Natural killer cell treated with Interleukin-12 subunit alpha and Interleukin-12 subunit beta and Interleukin-15 and Interleukin-18, amount 100 ng/mL, for 72 hours (primary cell): ENCODE results near the gene FBL. TPM values are rescaled to one million over a fixed set of nuclear protein-coding genes. Genes with fewer than 3 reads are reported as not detected.

Experiments used
- ATAC-seq, 2 donors: fragments of 150-1000 bp; cut with Tn5 transposase in 1 of 2; sonication (Bioruptor Pico), chemical (Tn5 transposase) in 1 of 2; 2 replicates each; pipeline ENCODE4 v1.10.0; 2021
- DNase-seq: peaks from one replicate; pipeline ENCODE4 v3.0.0; 2022; ENCODE audit warnings: low spot score
- H3K27ac Mint-ChIP-seq, 2 donors: 1 replicate in 1 of 2; 2 replicates in 1 of 2; pipeline ENCODE4 v1.8.0; 2022; ENCODE audit warnings: mixed read lengths in 2 of 2, mild to moderate bottlenecking in 1 of 2, moderate library complexity in 1 of 2
- H3K27me3 Mint-ChIP-seq, 2 donors: 1 replicate in 1 of 2; 2 replicates in 1 of 2; pipeline ENCODE4 v1.8.0; 2022; ENCODE audit warnings: mixed read lengths in 2 of 2
- H3K36me3 Mint-ChIP-seq: one replicate; pipeline ENCODE4 v1.8.0; 2022; ENCODE audit warnings: mixed read lengths
- H3K4me1 Mint-ChIP-seq, 2 donors: 1 replicate in 1 of 2; 2 replicates in 1 of 2; pipeline ENCODE4 v1.8.0; 2022; ENCODE audit warnings: low read depth in 2 of 2, mixed read lengths in 2 of 2, mild to moderate bottlenecking in 1 of 2
- H3K4me3 Mint-ChIP-seq: one replicate; pipeline ENCODE4 v1.8.0; 2022; ENCODE audit warnings: mixed read lengths
- H3K9me3 Mint-ChIP-seq: 2 replicates; pipeline ENCODE4 v1.8.0; 2022; ENCODE audit warnings: mixed read lengths
- total RNA-seq, 2 donors: library from RNA; stranded (reverse); gene quantifications; one replicate each; pipeline ENCODE4 v1.2.3, GENCODE V29; 2022

Gene FBL
- total RNA-seq, 2 donors from 2014 or later: 304 to 505 TPM

GRCh38 chr19:39792999-39793546, 53.1 kb downstream of the FBL start:
- DNase-seq (peak; percentile 84), ATAC-seq (peak; percentile 91 to 93)
- no peaks in the 10 kb centered on the region for H3K9me3 Mint-ChIP-seq
- peak overlapping the region; percentile 74 for H3K4me3 Mint-ChIP-seq
- H3K27me3 Mint-ChIP-seq: peaks cover 8 to 11% of the 10 kb centered on the region in 2 donors
- no peak overlapping the region for H3K27ac Mint-ChIP-seq
- peaks cover 3% of the 10 kb centered on the region for H3K36me3 Mint-ChIP-seq
- H3K4me1 Mint-ChIP-seq: peaks cover 4 to 6% of the 10 kb centered on the region in 2 donors

GRCh38 chr19:39788244-39788643, 57.9 kb downstream of the FBL start:
- H3K9me3 Mint-ChIP-seq: no peaks in the 10 kb centered on the region
- H3K27me3 Mint-ChIP-seq: peaks cover 14 to 30% of the 10 kb centered on the region in 2 donors
- H3K27ac Mint-ChIP-seq: no peak overlapping the region
- H3K36me3 Mint-ChIP-seq: peaks cover 6% of the 10 kb centered on the region
- ATAC-seq (no peak), DNase-seq (no peak)
- no peaks in the 10 kb centered on the region for H3K4me1 Mint-ChIP-seq
- H3K4me3 Mint-ChIP-seq: no peak overlapping the region

Other genes starting within 250 kb of the FBL start
- not detected for gene LGALS13, start 243.9 kb downstream of the FBL start, total RNA-seq
- gene LGALS16, start 190.5 kb downstream of the FBL start, total RNA-seq: not detected
- gene LGALS14, start 141.9 kb downstream of the FBL start, total RNA-seq: not detected
- 10 to 100 TPM in 1 of 2 donors, under 1 TPM in 1; 0.64 to 19.2 TPM for gene CLC, start 108.3 kb downstream of the FBL start, total RNA-seq
- not detected for gene LEUTX, start 67.5 kb downstream of the FBL start, total RNA-seq
- gene DYRK1B, start 12.2 kb downstream of the FBL start, total RNA-seq: 10 to 100 TPM in 1 of 2 donors, 1 to 10 TPM in 1; 7.5 to 10.5 TPM
- 1 to 10 TPM; 3.4 to 6.6 TPM for gene FCGBP, start 88.3 kb upstream of the FBL start, total RNA-seq
- 100 to 1,000 TPM; 163 to 165 TPM for gene PSMC4, start 124.8 kb upstream of the FBL start, total RNA-seq
- gene ZNF546, start 150.7 kb upstream of the FBL start, total RNA-seq: 1 to 10 TPM; 3.7 to 7.4 TPM
- 10 to 100 TPM; 30.7 to 35.2 TPM for gene ZNF780B, start 209.9 kb upstream of the FBL start, total RNA-seq
- gene ZNF780A, start 244.6 kb upstream of the FBL start, total RNA-seq: 10 to 100 TPM; 24.2 to 26.3 TPM